Fibroblast of pulmonary artery (primary cell): Measurements from ENCODE around the gene ELFN1.

Experiments used
- DNase-seq: peaks from one replicate; pipeline ENCODE4 v3.0.0-alpha.2; 2010; ENCODE audit warnings: low read depth
- H3K4me3 ChIP-seq: replicated peaks from 2 replicates; pipeline ENCODE4 v1.5.1; 2011; ENCODE audit warnings: low read depth, mild to moderate bottlenecking, control low read depth, low read length, moderate library complexity
- TF ChIP-seq, protein P1 (sequence below): IDR thresholded peaks from 2 replicates; pipeline ENCODE4 v1.5.1; 2011; ENCODE audit warnings: mild to moderate bottlenecking, control low read depth, low read length, inconsistent platforms; ENCODE audit errors: missing control alignments

Gene ELFN1

DNA sequence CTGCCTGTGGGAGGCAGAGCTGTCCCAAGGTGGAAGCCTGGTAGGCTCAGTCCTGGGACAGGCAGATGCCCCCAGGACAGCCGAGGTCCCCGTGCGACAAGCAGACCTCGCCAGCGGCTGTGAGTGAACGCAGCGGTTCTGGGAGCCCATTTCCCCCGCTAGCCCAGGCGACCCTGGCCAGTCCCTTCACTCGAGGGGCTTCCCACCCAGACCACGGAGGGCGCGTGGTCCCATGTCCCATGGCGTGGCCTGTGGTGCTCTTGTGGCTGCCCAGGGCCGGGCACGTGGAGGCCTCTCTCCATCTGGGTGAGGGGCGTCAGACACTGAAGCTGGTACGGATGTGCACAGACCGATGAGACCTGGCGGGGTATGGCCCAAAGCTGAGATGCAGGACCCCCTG, 67.9 kb downstream of the ELFN1 start:
- DNase-seq = no peak
- no peak overlapping the region for H3K4me3 ChIP-seq
- TF ChIP-seq, protein P1, sequence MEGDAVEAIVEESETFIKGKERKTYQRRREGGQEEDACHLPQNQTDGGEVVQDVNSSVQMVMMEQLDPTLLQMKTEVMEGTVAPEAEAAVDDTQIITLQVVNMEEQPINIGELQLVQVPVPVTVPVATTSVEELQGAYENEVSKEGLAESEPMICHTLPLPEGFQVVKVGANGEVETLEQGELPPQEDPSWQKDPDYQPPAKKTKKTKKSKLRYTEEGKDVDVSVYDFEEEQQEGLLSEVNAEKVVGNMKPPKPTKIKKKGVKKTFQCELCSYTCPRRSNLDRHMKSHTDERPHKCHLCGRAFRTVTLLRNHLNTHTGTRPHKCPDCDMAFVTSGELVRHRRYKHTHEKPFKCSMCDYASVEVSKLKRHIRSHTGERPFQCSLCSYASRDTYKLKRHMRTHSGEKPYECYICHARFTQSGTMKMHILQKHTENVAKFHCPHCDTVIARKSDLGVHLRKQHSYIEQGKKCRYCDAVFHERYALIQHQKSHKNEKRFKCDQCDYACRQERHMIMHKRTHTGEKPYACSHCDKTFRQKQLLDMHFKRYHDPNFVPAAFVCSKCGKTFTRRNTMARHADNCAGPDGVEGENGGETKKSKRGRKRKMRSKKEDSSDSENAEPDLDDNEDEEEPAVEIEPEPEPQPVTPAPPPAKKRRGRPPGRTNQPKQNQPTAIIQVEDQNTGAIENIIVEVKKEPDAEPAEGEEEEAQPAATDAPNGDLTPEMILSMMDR = no peak

DNA sequence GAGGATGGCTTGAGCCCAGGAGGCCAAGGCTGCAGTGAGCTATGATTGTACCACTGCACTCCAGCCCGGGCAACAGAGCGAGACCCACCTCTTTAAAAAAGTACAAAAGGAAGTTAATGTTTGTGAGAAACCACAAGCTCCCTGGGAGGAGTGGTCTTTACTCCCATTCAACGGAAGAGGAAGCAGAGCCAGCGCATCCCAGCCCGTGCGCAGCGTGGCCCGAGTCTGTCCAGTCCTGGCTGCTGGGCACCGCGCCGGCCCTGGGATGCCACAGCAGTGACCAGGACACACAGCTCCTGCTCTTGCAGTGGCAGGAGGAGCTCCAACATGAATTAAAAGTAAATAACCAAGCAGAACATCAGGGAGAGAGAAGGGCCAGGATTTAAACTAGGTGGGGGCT, 68.4 kb downstream of the ELFN1 start:
- TF ChIP-seq, protein P1 = no peak
- DNase-seq = no peak
- H3K4me3 ChIP-seq = no peak overlapping the region

GRCh38 chr7:1738956-1739355, 68.9 kb downstream of the ELFN1 start:
- TF ChIP-seq, protein P1 = no peak
- no peak for DNase-seq
- no peak overlapping the region for H3K4me3 ChIP-seq

- DNase-seq = no peak
- no peak overlapping the region for H3K4me3 ChIP-seq
- TF ChIP-seq, protein P1 = no peak
Measured at GRCh38 chr7:1739593-1739992, 69.5 kb downstream of the ELFN1 start.

DNA sequence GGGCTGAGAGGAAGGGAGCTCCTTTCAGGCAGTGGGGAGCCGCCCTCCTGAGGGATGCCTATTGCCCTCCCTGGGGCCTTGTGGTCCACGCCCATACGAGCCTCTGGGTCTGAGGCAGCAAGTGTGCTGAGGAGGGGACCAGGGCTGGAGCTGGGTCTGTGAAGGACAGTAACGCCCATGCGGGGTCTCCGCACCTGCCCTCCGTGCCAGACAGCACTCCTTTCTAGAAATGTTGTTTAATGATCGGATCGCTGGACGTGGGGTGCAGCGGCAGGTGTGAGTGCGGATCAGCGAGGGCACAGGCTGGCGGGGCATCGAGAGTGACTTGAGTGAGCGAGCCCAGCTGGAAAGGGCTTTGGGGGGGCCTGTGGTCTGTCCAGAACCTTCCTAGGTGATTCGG, 70.1 kb downstream of the ELFN1 start:
- TF ChIP-seq, protein P1 = no peak
- DNase-seq = no peak
- no peak overlapping the region for H3K4me3 ChIP-seq

GRCh38 chr7:1741246-1741645, 71.2 kb downstream of the ELFN1 start:
- TF ChIP-seq, protein P1 = no peak
- DNase-seq = no peak
- H3K4me3 ChIP-seq = no peak overlapping the region

DNA sequence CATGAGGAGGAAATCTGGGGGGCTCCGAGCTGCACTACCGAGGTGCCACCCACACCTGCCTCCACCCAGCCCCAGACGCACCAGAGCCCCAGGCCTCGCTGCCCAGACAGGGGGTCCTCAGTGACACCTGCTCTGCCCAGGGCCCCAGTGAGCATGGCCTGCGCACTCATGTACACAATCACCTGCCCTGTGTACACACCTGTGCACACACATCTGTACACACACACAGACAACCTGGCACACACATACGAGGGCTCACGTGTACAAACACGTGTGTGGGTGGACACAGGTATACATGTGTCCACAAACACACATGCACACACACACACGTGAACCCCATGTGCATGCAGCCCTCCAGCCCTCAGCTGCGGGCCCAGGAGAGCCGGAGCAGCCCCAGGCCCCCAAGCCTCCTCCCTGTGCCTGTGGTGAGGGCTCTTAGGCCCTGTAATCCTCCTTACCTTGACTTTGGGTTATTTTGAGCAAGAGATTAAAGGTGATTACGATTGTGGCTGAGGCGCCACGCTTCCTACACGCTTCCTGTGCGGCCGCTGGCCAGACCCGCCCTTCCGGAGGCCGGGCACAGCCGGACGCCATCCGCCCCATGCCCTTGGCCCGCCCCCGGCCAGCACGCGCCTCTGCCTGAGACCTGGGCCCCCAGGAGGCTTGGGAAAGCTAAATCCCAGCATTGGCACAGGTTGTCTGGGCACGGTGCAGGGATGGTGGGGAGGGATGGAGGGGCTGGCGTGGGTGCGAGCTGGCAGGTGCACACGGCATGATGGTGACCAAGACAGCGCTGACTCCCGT, 71.9 kb downstream of the ELFN1 start:
- TF ChIP-seq, protein P1 = no peak
- DNase-seq = no peak
- H3K4me3 ChIP-seq = no peak overlapping the region
